Tibial nerve (tissue), 4 donors: ENCODE measurements around the gene ADSS1. TPM values are rescaled to one million over a fixed set of nuclear protein-coding genes. Genes with fewer than 3 reads are reported as not detected.
A peak's percentile ranks its signal among the peaks of the same experiment; 100 is the strongest.

ENCODE experiments used
- DNase-seq, 2 donors: peaks; one replicate each; pipeline ENCODE4 v3.0.0-alpha.2; 2019; ENCODE audit warnings: low spot score in 2 of 2
- H3K27ac ChIP-seq, 4 donors: fragments of 200-600 bp; sonication (generic) in 3 of 4; one replicate each; pipeline ENCODE4 v1.5.1; 2017 to 2019; ENCODE audit warnings: mild to moderate bottlenecking in 1 of 4
- H3K27me3 ChIP-seq, 2 donors: fragments of 200-600 bp; sonication (generic) in 1 of 2; one replicate each; pipeline versions ENCODE4 v1.5.1 to v1.6.0; 2017 to 2019
- H3K36me3 ChIP-seq, 3 donors: fragments of 200-600 bp; sonication (generic); one replicate each; pipeline ENCODE4 v1.5.1; 2018 to 2019
- H3K4me1 ChIP-seq, 4 donors: fragments of 200-600 bp; sonication (generic) in 3 of 4; one replicate each; pipeline ENCODE4 v1.5.1; 2017 to 2019
- H3K4me3 ChIP-seq, 4 donors: fragments of 200-600 bp; sonication (generic) in 3 of 4; one replicate each; pipeline ENCODE4 v1.5.1; 2017 to 2019; ENCODE audit warnings: mild to moderate bottlenecking in 1 of 4, moderate library complexity in 1 of 4
- H3K9me3 ChIP-seq, 4 donors: fragments of 200-600 bp; sonication (generic) in 3 of 4; one replicate each; pipeline ENCODE4 v1.5.1; 2017 to 2019
- CTCF ChIP-seq, 5 experiments: fragments of 200-600 bp in 3 of 5; fragments of 450-650 bp in 2 of 5; sonication (generic) in 3 of 5; IDR thresholded peaks; one replicate each; pipeline ENCODE4 v1.5.1; 2016 to 2019; ENCODE audit warnings: antibody characterized with exemption in 5 of 5, mild to moderate bottlenecking in 3 of 5, moderate library complexity in 2 of 5
- EP300 ChIP-seq, 2 donors: sonication (generic); formaldehyde crosslinking; IDR thresholded peaks; one replicate each; pipeline ENCODE4 v1.6.1; 2017; ENCODE audit warnings: antibody characterized with exemption in 2 of 2, mild to moderate bottlenecking in 1 of 2
- POLR2A ChIP-seq, 2 donors: fragments of 450-650 bp; IDR thresholded peaks; one replicate each; pipeline ENCODE4 v1.6.1; 2017; ENCODE audit warnings: antibody characterized with exemption in 2 of 2, mild to moderate bottlenecking in 2 of 2, moderate library complexity in 2 of 2
- WGBS, 2 donors: methylation state at CpG; one replicate each; pipeline ENCODE4 v1.1.5; 2018; 5-methylcytosine and 5-hydroxymethylcytosine counted together
- total RNA-seq, 4 donors: library from RNA; depleted of rRNA; stranded (reverse); fragments of >200 nt; gene quantifications; one replicate each; pipeline ENCODE4 v1.1.0, GENCODE V29; 2016

The ADSS1 gene
- total RNA-seq, 4 donors from 2014 or later: 4.8 to 11.4 (median 6.3) TPM

GRCh38 chr14:104691546-104692260 is 32.3 kb upstream of the ADSS1 start:
- no peak for TF ChIP-seq POLR2A (IDR thresholded peaks at IDR 0.05)
- no peak for TF ChIP-seq EP300 (IDR thresholded peaks at IDR 0.05)
- TF ChIP-seq CTCF (IDR thresholded peaks at IDR 0.05): no peak
- H3K27me3 ChIP-seq: no peaks in the 10 kb centered on the region
- H3K36me3 ChIP-seq: peaks cover 0 to 17% (median 0%) of the 10 kb centered on the region in 3 donors
- no peak for DNase-seq
- 45 to 47% methylated on average over 11 to 18 of the region's 19 CpGs for WGBS, 2 donors
- no peaks in the 10 kb centered on the region for H3K9me3 ChIP-seq
- H3K4me1 ChIP-seq: peaks cover 0 to 92% (median 87%) of the 10 kb centered on the region in 4 donors
- H3K4me3 ChIP-seq: peak overlapping the region in 3 of 4 donors; percentile 67 to 85 (median 84)
- peak overlapping the region; percentile 89 to 99 (median 92) for H3K27ac ChIP-seq

- TF ChIP-seq EP300 (IDR thresholded peaks at IDR 0.05) (no peak), POLR2A (IDR thresholded peaks at IDR 0.05) (no peak), CTCF (IDR thresholded peaks at IDR 0.05) (no peak)
- peak overlapping the region; percentile 89 to 99 (median 92) for H3K27ac ChIP-seq
- WGBS, 2 donors: 54 to 62% methylated on average over 6 to 9 of the region's 15 CpGs
- peaks cover 0 to 22% (median 0%) of the 10 kb centered on the region in 3 donors for H3K36me3 ChIP-seq
- DNase-seq: no peak
- no peaks in the 10 kb centered on the region for H3K27me3 ChIP-seq
- peak overlapping the region in 2 of 4 donors; percentile 5 to 85 for H3K4me3 ChIP-seq
- H3K4me1 ChIP-seq: peaks cover 0 to 92% (median 91%) of the 10 kb centered on the region in 4 donors
- no peaks in the 10 kb centered on the region for H3K9me3 ChIP-seq
Observed at GRCh38 chr14:104692261-104692938, 31.6 kb upstream of the ADSS1 start.

GRCh38 chr14:104692939-104693315 is 31.1 kb upstream of the ADSS1 start:
- Histone ChIP-seq H3K4me3 (peak overlapping the region in 1 of 4 donors; percentile 85), H3K27ac (peak overlapping the region; percentile 89 to 99 (median 92)), H3K9me3 (no peaks in the 10 kb centered on the region), H3K27me3 (no peaks in the 10 kb centered on the region), H3K36me3 (peaks cover 0 to 22% (median 0%) of the 10 kb centered on the region in 3 donors), H3K4me1 (peaks cover 0 to 92% (median 91%) of the 10 kb centered on the region in 4 donors)
- no peak for DNase-seq
- no peak for TF ChIP-seq CTCF (IDR thresholded peaks at IDR 0.05)
- TF ChIP-seq EP300 (IDR thresholded peaks at IDR 0.05): no peak
- TF ChIP-seq POLR2A (IDR thresholded peaks at IDR 0.05): no peak
- 29 to 57% methylated on average over 5 of the region's 5 CpGs for WGBS, 2 donors

DNA sequence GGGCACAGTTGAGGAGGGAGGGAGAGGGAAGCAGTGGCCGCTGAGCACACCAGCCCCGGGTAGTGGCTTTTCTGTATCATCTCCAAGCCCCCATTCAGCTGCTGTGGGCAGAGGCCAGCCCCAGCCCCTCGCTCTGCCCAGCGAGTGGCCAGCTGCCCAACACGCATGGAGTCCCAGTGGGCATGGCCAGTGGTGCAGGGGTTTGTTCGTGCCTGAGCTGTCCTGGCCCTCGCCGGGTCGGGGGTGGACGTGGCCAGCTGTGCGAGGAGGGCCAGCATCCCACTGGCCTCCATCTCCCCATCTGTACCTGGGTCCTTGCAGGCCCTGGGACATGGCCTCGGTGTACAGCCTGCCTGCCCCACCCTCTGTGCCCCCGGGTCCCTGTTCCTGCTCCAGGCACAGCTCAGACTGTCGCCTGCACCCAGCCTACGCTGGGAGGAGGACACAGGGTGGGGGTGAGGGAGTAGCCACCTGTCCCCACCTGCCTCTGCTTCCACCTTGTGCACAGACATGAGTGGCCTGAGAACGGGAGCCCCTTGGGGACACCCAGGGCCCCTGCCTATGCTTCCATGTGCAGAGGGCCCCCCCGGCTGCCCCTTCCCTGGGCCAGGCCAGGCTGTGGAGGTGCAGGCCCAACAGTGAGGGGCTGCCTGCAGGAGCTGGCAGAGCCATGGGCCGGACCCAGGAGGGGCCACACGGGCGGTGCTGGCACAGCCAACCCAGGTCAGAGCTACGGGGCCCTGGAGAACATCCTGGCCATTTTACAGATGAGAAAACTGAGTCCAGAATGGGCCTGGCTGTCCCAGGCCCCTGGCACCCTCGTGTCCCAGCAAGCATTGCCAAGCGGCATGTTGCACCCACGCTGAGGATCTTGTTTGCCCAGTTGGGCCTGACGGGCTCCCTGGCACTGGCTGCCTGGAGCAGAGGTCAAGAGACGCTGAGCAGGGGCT is 30.3 kb upstream of the ADSS1 start:
- Histone ChIP-seq H3K27ac (peak overlapping the region; percentile 89 to 99 (median 92)), H3K36me3 (peaks cover 0 to 22% (median 0%) of the 10 kb centered on the region in 3 donors), H3K4me1 (peaks cover 0 to 92% (median 91%) of the 10 kb centered on the region in 4 donors), H3K9me3 (no peaks in the 10 kb centered on the region), H3K4me3 (peak overlapping the region in 1 of 4 donors; percentile 85), H3K27me3 (no peaks in the 10 kb centered on the region)
- TF ChIP-seq CTCF (IDR thresholded peaks at IDR 0.05) (no peak), POLR2A (IDR thresholded peaks at IDR 0.05) (no peak), EP300 (IDR thresholded peaks at IDR 0.05) (no peak)
- 34 to 53% methylated on average over 16 to 21 of the region's 26 CpGs for WGBS, 2 donors
- DNase-seq: no peak
